Measurements from ENCODE around the gene SESN1.
"Not testable (repeated sequence)": the region's sequence is repeated elsewhere in the genome, so short reads cannot be mapped to it uniquely, and the experiment has no call there.

The SESN1 gene

GRCh38 chr6:109094416-109095035, at the start of gene SESN1:
SESN1 (minus strand) TSS chr6:109094846; CDS start chr6:109094073, 773 bp downstream.
- DNase-seq, result peak; percentile 99

DNA sequence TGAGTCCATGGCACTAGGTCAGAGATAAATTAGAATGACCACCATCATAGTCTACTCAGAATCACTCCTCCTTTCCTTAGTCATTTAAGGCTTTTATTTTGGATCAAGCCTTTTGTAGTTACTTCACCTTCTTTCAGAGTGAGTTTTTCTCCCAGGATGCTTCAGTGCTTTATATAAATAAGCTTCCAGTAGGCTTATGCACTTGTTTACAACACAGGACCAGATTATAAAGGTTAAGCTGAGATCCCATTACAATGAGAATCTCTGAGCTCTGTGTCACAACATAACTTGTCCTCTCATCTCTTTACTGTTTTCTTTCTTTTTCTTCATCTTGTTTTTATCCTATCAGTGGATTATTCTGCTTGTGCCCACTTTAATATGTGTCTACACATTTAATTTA, 48.5 kb upstream of the SESN1 start:
- no peak for DNase-seq

GRCh38 chr6:109142067-109142466, 47.4 kb upstream of the SESN1 start:
- not testable (repeated sequence) for DNase-seq

GRCh38 chr6:109139109-109139508, 44.5 kb upstream of the SESN1 start:
- no peak for DNase-seq

- DNase-seq, result not testable (repeated sequence)
Measured at GRCh38 chr6:109136530-109136929, 41.9 kb upstream of the SESN1 start.

GRCh38 chr6:109136039-109136438, 41.4 kb upstream of the SESN1 start:
- not testable (repeated sequence) for DNase-seq

GRCh38 chr6:109135600-109135999, 41.0 kb upstream of the SESN1 start:
- DNase-seq, result not testable (repeated sequence)

- DNase-seq, result no peak
Measured at GRCh38 chr6:109130065-109130464, 35.4 kb upstream of the SESN1 start.

GRCh38 chr6:109125504-109125903, 30.9 kb upstream of the SESN1 start:
- DNase-seq, result no peak

DNA sequence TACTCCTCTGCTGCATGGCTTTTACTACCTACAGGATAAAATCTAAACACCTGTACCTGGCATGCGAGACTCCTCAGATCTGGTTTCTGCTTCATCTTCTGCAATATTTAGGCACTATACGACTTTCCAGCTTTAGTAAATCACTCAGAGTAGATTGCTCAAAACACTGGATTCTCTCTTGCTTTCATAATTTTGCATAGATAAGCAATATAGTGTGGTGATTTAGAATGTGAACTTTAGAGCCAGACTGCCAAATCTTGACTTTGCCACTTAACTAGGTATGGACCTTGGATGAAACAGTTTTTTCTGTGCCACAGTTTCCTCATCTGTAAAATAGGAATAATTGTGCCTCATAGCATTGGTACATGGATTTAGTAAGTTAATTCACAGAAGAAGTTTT, 29.6 kb upstream of the SESN1 start:
- DNase-seq, result no peak

DNA sequence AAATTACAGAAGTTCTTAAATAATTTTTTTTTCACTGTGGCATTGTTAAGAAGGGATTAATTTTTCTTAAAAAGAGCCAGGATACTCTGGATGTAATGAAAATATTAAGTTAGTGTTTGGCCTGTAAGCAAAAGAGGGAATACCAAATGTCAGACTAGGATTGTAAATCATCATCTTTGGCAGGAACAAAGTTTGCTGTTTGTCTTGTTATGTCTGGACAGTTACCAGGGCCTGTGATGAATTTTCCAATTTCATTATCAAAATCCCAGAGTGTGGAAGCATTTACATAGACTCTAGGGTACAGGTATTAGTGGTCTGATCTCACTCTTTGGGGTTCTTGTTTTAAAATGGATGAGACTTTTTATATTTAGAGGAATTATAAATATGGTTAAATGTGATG, 26.8 kb upstream of the SESN1 start:
- DNase-seq, result no peak

- no peak for DNase-seq
Measured at GRCh38 chr6:109118871-109119354, 24.3 kb upstream of the SESN1 start.

GRCh38 chr6:109118337-109118736, 23.7 kb upstream of the SESN1 start:
- DNase-seq, result no peak

- no peak for DNase-seq
Measured at GRCh38 chr6:109117346-109118035, 22.8 kb upstream of the SESN1 start.

- not testable (repeated sequence) for DNase-seq
Measured at GRCh38 chr6:109112663-109113062, 18.0 kb upstream of the SESN1 start.

DNA sequence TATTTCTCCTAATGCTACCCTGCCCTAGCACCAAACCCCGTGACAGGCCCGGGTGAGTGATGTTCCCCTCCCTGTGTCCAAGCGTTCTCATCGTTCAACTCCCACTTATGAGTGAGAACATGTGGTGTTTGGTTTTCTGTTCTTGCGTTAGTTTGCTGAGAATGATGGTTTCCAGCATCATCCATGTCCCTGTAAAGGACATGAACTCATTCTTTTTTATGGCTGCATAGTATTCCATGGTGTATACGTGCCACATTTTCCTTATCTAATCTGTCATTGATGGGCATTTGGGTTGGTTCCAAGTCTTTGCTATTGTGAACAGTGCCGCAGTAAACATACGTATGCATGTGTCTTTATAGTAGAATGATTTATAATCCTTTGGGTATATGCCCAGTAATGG, 15.0 kb upstream of the SESN1 start:
- DNase-seq, result not testable (repeated sequence)

GRCh38 chr6:109105681-109106080, 11.0 kb upstream of the SESN1 start:
- no peak for DNase-seq

DNA sequence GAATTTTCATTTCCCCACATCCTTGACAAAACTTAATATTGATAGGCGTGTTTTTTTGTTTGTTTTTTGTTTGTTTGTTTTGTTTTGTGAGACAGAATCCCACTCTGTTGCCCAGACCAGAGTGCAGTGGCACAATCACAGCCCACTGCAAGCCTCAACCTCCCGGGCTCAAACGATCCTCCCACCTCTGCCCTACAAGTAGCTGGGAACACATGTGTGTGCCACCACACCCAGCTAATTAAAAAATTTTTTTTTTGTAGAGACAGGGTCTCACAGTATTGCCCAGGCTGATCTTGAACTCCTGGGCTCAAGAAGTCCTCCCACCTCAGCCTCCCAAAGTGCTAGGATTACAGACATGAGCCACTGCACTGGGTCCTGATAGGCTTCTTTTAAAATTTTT, 9.9 kb upstream of the SESN1 start:
- DNase-seq, result no peak

- no peak for DNase-seq
Measured at GRCh38 chr6:109103942-109104341, 9.3 kb upstream of the SESN1 start.

DNA sequence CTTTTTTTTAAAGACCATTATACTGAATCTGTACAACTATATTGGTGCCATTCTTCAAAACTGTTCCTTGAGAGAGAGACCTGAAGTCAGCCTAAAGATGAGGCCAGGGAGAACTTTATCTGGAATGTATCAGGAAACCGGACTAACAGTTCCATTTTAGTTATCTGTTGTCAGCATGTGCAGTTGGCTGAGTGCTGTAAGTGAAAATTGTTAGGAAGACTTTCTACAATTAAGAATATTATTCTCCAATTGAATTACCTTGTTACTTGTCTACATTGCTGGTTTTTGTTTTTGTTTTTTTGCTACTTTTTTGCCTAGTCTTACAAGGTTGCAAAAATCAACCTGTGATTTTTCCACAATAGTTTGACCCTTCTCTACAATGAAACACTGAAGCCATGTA, 8.1 kb upstream of the SESN1 start:
- no peak for DNase-seq

DNA sequence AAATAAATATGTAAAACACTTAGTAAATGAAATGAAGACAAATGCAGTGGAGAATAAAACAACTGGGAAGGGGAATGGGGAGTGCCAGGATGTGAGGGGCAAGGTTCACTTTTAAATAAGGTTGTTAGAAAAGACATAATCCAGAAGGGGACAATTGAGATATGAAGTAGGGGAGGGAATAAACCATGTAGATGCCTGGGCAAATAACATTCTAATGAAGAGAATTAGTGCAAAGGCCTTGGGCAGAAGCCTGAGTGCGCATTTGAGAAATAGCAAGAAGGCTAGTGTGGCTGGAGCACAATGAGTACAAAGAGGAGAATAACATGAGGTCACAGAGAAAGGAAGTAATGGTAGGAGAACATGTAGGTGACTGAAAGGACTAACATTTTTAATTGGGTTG, 3.0 kb upstream of the SESN1 start:
- DNase-seq, result no peak

DNA sequence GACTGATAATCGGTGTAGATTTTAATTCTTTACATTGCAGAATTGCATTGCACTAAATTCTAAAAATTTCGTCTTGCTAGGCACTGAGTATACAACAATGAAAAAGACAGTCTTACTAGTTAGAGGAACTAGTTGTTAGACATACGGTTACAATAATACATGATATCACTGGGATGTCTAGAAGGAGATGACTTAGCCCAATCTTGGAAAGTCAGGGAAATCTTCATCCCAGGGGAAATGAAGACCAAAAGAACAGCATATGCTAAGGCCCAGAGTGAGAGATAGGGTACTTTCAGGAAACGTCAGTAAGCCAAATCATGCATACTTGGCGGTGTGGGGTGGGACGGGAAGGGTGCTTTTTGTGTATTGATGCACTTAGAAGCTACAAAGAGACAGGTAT, 1.6 kb upstream of the SESN1 start:
- DNase-seq, result no peak

DNA sequence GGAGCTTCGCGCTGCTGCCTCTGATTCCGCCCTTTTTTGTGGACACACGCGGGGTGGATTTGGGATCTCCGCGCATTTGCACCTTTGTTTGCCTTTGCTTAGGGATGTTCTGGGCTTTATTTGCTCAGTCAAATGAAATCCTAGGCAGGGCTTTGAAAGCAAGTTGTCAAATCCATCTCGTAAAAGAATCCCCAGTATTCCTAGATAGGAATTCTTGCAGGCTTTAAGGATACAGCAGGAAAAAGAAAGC, 1.1 kb upstream of the SESN1 start:
- DNase-seq, result no peak

- peak; percentile 97 for DNase-seq
Measured at GRCh38 chr6:109095036-109095834, 589 bp upstream of the SESN1 start, which contains the start of gene CEP57L1. CEP57L1 (plus strand) TSS chr6:109095507; CDS start chr6:109145222, 49,715 bp downstream.
